NT2/D1 (cell line): ENCODE measurements around the gene RERE.

ENCODE experiments used
- SUZ12 ChIP-seq: IDR thresholded peaks from 2 replicates; pipeline ENCODE4 v1.6.1; 2011; ENCODE audit not compliant: insufficient read length, insufficient read depth; ENCODE audit errors: extremely low read depth
- YY1 ChIP-seq: IDR thresholded peaks from 2 replicates; pipeline ENCODE4 v1.6.1; 2011; ENCODE audit not compliant: insufficient read length, insufficient read depth

- TF ChIP-seq YY1, result no peak
- TF ChIP-seq SUZ12, result no peak
Measured at GRCh38 chr1:8731162-8731561, 86.3 kb downstream of the RERE start.
